B cell (primary cell): ENCODE results near the gene ZBP1. TPM values are rescaled to one million over a fixed set of nuclear protein-coding genes. Genes with fewer than 3 reads are reported as not detected.

Experiments
- ATAC-seq: fragments of 200-7000 bp; cut with Tn5 transposase; one replicate; pipeline ENCODE4 v1.10.0; 2021; ENCODE audit warnings: low read depth, mild to moderate bottlenecking, moderate number of reproducible peaks, moderate library complexity
- CTCF ChIA-PET: fragments of 350-600 bp; sonication (Branson Sonifier 250); formaldehyde crosslinking; loops from one replicate; lab custom pipeline; 2021; ENCODE audit warnings: antibody characterized with exemption, inconsistent platforms; lab: Charles Lee
- POLR2A ChIA-PET: fragments of 350-600 bp; sonication (Branson Sonifier 250); formaldehyde crosslinking; loops from one replicate; lab custom pipeline; 2021; ENCODE audit warnings: antibody characterized with exemption; lab: Charles Lee
- DNase-seq: peaks from one replicate; pipeline ENCODE4 v3.0.0; 2013
- H2AFZ ChIP-seq: 2 replicates; pipeline ENCODE4 v1.6.1; 2012; ENCODE audit warnings: mild to moderate bottlenecking, low read depth, low read length; ENCODE audit not compliant: insufficient read depth, poor library complexity, severe bottlenecking
- H3K27ac ChIP-seq, 2 donors: 1 replicate in 1 of 2; 2 replicates in 1 of 2; pipeline ENCODE4 v1.5.1; 2012 to 2013; ENCODE audit warnings: low read length in 2 of 2, mild to moderate bottlenecking in 2 of 2, moderate library complexity in 1 of 2
- H3K27me3 ChIP-seq, 4 experiments: fragments of 200-600 bp in 1 of 4; sonication (generic) in 1 of 4; replicated peaks in 1 of 4; 1 replicate in 2 of 4; 2 replicates in 2 of 4; pipeline versions ENCODE4 v1.6.1 to v1.7.0; 2013 to 2016; ENCODE audit warnings: low read length in 3 of 4, mild to moderate bottlenecking in 2 of 4, mixed read lengths in 1 of 4, moderate library complexity in 1 of 4; ENCODE audit not compliant: insufficient read depth in 4 of 4, control insufficient read depth in 3 of 4; ENCODE audit errors: control extremely low read depth in 1 of 4
- H3K36me3 ChIP-seq, 2 experiments: replicated peaks in 1 of 2; 1 replicate in 1 of 2; 2 replicates in 1 of 2; pipeline versions ENCODE4 v1.6.1 to v1.7.1; 2013; ENCODE audit warnings: low read length in 1 of 2; ENCODE audit not compliant: insufficient read depth in 2 of 2, control insufficient read depth in 1 of 2; ENCODE audit errors: control extremely low read depth in 1 of 2, extremely low read depth in 1 of 2
- H3K4me1 ChIP-seq, 2 donors: fragments of 200-600 bp in 1 of 2; sonication (generic) in 1 of 2; 1 replicate in 1 of 2; 2 replicates in 1 of 2; pipeline versions ENCODE4 v1.5.1 to v1.6.1; 2013 to 2017; ENCODE audit warnings: low read length in 2 of 2; ENCODE audit not compliant: control insufficient read depth in 2 of 2, insufficient read depth in 2 of 2
- H3K4me2 ChIP-seq: replicated peaks from 2 replicates; pipeline ENCODE3; 2012; ENCODE audit warnings: mild to moderate bottlenecking, low read depth, low read length; ENCODE audit not compliant: poor library complexity, severe bottlenecking
- H3K4me3 ChIP-seq, 5 experiments: fragments of 200-600 bp in 1 of 5; sonication (generic) in 1 of 5; 1 replicate in 3 of 5; 2 replicates in 2 of 5; pipeline versions ENCODE4 v1.5.1 to v1.7.0; 2011 to 2016; ENCODE audit warnings: low read length in 4 of 5, mild to moderate bottlenecking in 4 of 5, low read depth in 2 of 5, control low read depth in 1 of 5, moderate library complexity in 1 of 5; ENCODE audit not compliant: insufficient read depth in 1 of 5; ENCODE audit errors: control extremely low read depth in 1 of 5, extremely low read depth in 1 of 5
- H3K79me2 ChIP-seq: fragments of 200-600 bp; sonication (generic); one replicate; pipeline ENCODE4 v1.6.0; 2016; ENCODE audit warnings: low read length; ENCODE audit not compliant: control insufficient read depth, insufficient read depth
- H3K9ac ChIP-seq: fragments of 200-600 bp; sonication (generic); 2 replicates; pipeline ENCODE4 v1.6.1; 2017; ENCODE audit warnings: mild to moderate bottlenecking, low read length, moderate library complexity
- H3K9me3 ChIP-seq, 3 donors: one replicate each; pipeline versions ENCODE4 v1.6.1 to v1.7.1; 2013; ENCODE audit warnings: low read length in 2 of 3; ENCODE audit not compliant: control insufficient read depth in 2 of 3, insufficient read depth in 1 of 3; ENCODE audit errors: control extremely low read depth in 1 of 3
- H4K20me1 ChIP-seq: 2 replicates; pipeline ENCODE4 v1.6.0; 2012; ENCODE audit warnings: mild to moderate bottlenecking, low read length; ENCODE audit not compliant: insufficient read depth, control insufficient read depth, poor library complexity, severe bottlenecking
- H3K27ac Mint-ChIP-seq: one replicate; pipeline ENCODE4 v1.8.0; 2021; ENCODE audit warnings: mixed read lengths
- H3K27me3 Mint-ChIP-seq: one replicate; pipeline ENCODE4 v1.8.0; 2021; ENCODE audit warnings: mixed read lengths
- H3K4me1 Mint-ChIP-seq: one replicate; pipeline ENCODE4 v1.8.0; 2021; ENCODE audit warnings: mixed read lengths
- H3K4me3 Mint-ChIP-seq: one replicate; pipeline ENCODE4 v1.8.0; 2021; ENCODE audit warnings: mixed read lengths
- H3K9me3 Mint-ChIP-seq: one replicate; pipeline ENCODE4 v1.8.0; 2022; ENCODE audit warnings: mixed read lengths; ENCODE audit not compliant: insufficient read depth
- EZH2 ChIP-seq: IDR thresholded peaks from 2 replicates; pipeline ENCODE4 v1.6.1; 2012; ENCODE audit warnings: borderline replicate concordance, low read depth, mild to moderate bottlenecking, moderate library complexity, low read length; ENCODE audit not compliant: insufficient read depth, poor library complexity, severe bottlenecking
- WGBS: methylation state at CpG from one replicate; pipeline ENCODE4 v1.1.5; 2013; ENCODE audit warnings: missing lambda C conversion rate; ENCODE audit not compliant: insufficient coverage; 5-methylcytosine and 5-hydroxymethylcytosine counted together
- intact Hi-C: fragments of 100-400 bp; cut with micrococcal nuclease; formaldehyde crosslinking; loops from one replicate; pipeline ENCODE4 v1.10.0; 2022
- polyA plus RNA-seq: library from polyadenylated mRNA; depleted of rRNA; stranded (reverse); fragments of >200 nt; gene quantifications from 2 replicates; pipeline ENCODE4 v1.2.3, GENCODE V29; 2012
- total RNA-seq, 2 donors: library from RNA; stranded (reverse); fragments of 120-200 nt in 1 of 2; gene quantifications; 1 replicate in 1 of 2; 2 replicates in 1 of 2; pipeline versions ENCODE4 v1.2.3 to v1.2.4, GENCODE V29; 2013 to 2022
- TF ChIP-seq, protein P1 (sequence below): fragments of 200-600 bp; IDR thresholded peaks from one replicate; pipeline ENCODE4 v1.8.0; 2022; ENCODE audit warnings: antibody characterized with exemption, mild to moderate bottlenecking

Gene ZBP1
- total and polyA plus RNA-seq, 2 donors (not counting 1 experiment from before 2014, with no cell fraction given), result 29.9 to 69.2 TPM

DNA sequence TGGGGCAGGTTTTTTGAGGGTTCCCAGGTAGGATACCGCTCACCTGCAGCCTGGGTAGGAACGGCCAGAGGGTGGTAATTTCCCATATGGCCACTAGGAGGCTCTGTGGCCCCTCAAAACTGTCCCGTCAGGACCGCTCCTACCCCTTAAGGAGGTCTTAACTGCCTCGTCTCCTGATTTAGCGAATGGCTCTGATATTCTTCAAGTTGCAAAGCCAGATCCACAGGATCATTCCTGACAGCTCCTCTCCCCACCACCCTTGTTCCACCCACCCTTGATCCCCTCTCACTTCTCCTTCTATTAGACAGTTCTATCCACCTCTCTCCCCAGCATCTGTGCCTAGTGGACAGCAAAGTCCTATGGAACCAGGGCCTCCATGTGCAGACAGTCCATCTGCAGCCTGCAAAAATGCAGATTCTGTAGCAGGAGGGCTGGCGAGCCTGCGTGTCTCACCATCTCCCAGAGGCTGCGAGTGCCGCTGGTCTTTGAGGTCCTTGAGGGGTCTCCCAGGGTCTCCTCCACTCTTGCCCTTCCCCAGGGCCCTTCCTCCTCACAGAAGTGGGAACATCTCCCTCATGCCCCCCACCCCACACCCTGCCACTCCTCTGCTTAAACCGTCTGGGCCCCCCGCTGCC is 34.3 kb upstream of the ZBP1 start:
- no peak overlapping the region for H3K27ac ChIP-seq
- no peak overlapping the region for H3K4me2 ChIP-seq
- ChIA-PET POLR2A (interaction anchor here (0.6 kb wide), 1 partner anchor 26 kb away, joined by 4 read pairs; no protein-coding TSS in a partner anchor), CTCF (interaction anchor here (0.7 to 7.0 kb wide), 38 partner anchors 9 to 994 kb away, joined by 3 to 100 read pairs (median 4); partner anchors contain the start of genes PMEPA1 and ZBP1)
- peak; percentile 85 for DNase-seq
- peaks cover 70% of the 10 kb centered on the region for H4K20me1 ChIP-seq
- intact Hi-C loops, result loop anchor here (1.0 to 10.0 kb wide), 7 partner anchors 26 to 555 kb away; partner anchors contain the start of gene PMEPA1
- TF ChIP-seq EZH2, result no peak
- TF ChIP-seq, protein P1, sequence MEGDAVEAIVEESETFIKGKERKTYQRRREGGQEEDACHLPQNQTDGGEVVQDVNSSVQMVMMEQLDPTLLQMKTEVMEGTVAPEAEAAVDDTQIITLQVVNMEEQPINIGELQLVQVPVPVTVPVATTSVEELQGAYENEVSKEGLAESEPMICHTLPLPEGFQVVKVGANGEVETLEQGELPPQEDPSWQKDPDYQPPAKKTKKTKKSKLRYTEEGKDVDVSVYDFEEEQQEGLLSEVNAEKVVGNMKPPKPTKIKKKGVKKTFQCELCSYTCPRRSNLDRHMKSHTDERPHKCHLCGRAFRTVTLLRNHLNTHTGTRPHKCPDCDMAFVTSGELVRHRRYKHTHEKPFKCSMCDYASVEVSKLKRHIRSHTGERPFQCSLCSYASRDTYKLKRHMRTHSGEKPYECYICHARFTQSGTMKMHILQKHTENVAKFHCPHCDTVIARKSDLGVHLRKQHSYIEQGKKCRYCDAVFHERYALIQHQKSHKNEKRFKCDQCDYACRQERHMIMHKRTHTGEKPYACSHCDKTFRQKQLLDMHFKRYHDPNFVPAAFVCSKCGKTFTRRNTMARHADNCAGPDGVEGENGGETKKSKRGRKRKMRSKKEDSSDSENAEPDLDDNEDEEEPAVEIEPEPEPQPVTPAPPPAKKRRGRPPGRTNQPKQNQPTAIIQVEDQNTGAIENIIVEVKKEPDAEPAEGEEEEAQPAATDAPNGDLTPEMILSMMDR, result peak; percentile 95
- no peak overlapping the region for H3K4me3 ChIP-seq
- no peak overlapping the region for H2AFZ ChIP-seq
- H3K27ac Mint-ChIP-seq, result no peak overlapping the region
- H3K4me3 Mint-ChIP-seq, result no peak overlapping the region
- no peaks in the 10 kb centered on the region for H3K27me3 ChIP-seq
- H3K4me1 Mint-ChIP-seq, result peaks cover 34% of the 10 kb centered on the region
- peaks cover 8% of the 10 kb centered on the region for H3K79me2 ChIP-seq
- peak; percentile 94 for ATAC-seq
- H3K36me3 ChIP-seq, result peaks cover 3 to 78% of the 10 kb centered on the region in 2 experiments
- no peaks in the 10 kb centered on the region for H3K9me3 ChIP-seq
- peaks cover 4 to 18% of the 10 kb centered on the region in 2 donors for H3K4me1 ChIP-seq
- WGBS, result 44% methylated on average over 12 of the region's 12 CpGs
- no peak overlapping the region for H3K9ac ChIP-seq
- no peaks in the 10 kb centered on the region for H3K9me3 Mint-ChIP-seq
- H3K27me3 Mint-ChIP-seq, result no peaks in the 10 kb centered on the region

DNA sequence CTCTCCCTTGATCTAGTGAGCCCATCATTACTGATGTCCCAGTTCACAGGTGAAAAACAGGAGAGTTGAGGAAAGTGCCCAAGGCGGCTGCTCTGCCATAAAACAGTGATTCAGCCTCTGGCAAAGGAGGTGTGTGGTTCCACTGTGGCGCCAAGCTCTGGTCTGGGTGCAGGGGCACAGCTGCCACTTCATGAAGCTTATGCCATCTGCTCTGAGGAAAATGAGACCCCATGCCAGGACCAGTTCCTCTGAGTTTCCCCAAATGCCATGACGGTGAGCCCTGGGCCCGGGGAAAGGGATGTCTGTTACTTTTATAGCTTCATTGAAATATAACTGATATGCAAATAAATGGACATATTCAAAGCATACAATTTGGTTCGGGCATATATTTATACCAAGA is 33.7 kb upstream of the ZBP1 start:
- H3K4me2 ChIP-seq, result no peak overlapping the region
- no peaks in the 10 kb centered on the region for H3K9me3 ChIP-seq
- H2AFZ ChIP-seq, result no peak overlapping the region
- CTCF ChIA-PET, result interaction anchor here (0.7 to 7.0 kb wide), 38 partner anchors 8 to 995 kb away, joined by 3 to 100 read pairs (median 4); partner anchors contain the start of genes PMEPA1 and ZBP1
- POLR2A ChIA-PET, result interaction anchor here (1.3 kb wide), 1 partner anchor 26 kb away, joined by 4 read pairs; no protein-coding TSS in a partner anchor
- H3K79me2 ChIP-seq, result peaks cover 8% of the 10 kb centered on the region
- no peaks in the 10 kb centered on the region for H3K27me3 ChIP-seq
- Mint-ChIP-seq H3K27ac (no peak overlapping the region), H3K27me3 (no peaks in the 10 kb centered on the region), H3K9me3 (no peaks in the 10 kb centered on the region), H3K4me3 (no peak overlapping the region), H3K4me1 (peaks cover 28% of the 10 kb centered on the region)
- H4K20me1 ChIP-seq, result peaks cover 64% of the 10 kb centered on the region
- ATAC-seq (no peak), DNase-seq (no peak)
- H3K4me1 ChIP-seq, result peaks cover 4 to 18% of the 10 kb centered on the region in 2 donors
- 86% methylated on average over 2 of the region's 5 CpGs for WGBS
- H3K4me3 ChIP-seq, result no peak overlapping the region
- H3K27ac ChIP-seq, result no peak overlapping the region
- H3K36me3 ChIP-seq, result peaks cover 3 to 73% of the 10 kb centered on the region in 2 experiments
- intact Hi-C loops, result loop anchor here (1.0 to 10.0 kb wide), 7 partner anchors 26 to 555 kb away; partner anchors contain the start of gene PMEPA1
- TF ChIP-seq, protein P1, result no peak
- TF ChIP-seq EZH2, result no peak
- H3K9ac ChIP-seq, result no peak overlapping the region
